MM.1S (cell line): Measurements from ENCODE around the gene PPOX.

Experiments
- CTCF ChIP-seq: fragments of 300-600 bp; sonication (generic); IDR thresholded peaks from 2 replicates; pipeline ENCODE4 v1.5.1; 2016; ENCODE audit warnings: antibody characterized with exemption, low read length, mixed read lengths
- EZH2 ChIP-seq: fragments of 300-600 bp; sonication (generic); optimal IDR thresholded peaks from 2 replicates; pipeline ENCODE3; 2017; ENCODE audit warnings: low read depth, mild to moderate bottlenecking, antibody characterized with exemption, low read length, mixed read lengths
- EZH2phosphoT487 ChIP-seq: fragments of 300-600 bp; sonication (generic); IDR thresholded peaks from 2 replicates; pipeline ENCODE4 v1.6.1; 2018; ENCODE audit warnings: antibody characterized with exemption, low read length

- TF ChIP-seq CTCF = no peak
- TF ChIP-seq EZH2phosphoT487 = no peak
- no peak for TF ChIP-seq EZH2
Measured at GRCh38 chr1:161131523-161132409, 34.5 kb upstream of the PPOX start.
